ENCODE results near the gene NCK2. TPM values are rescaled to one million over a fixed set of nuclear protein-coding genes. Genes with fewer than 3 reads are reported as not detected.

NCK2 gene
- total and polyA plus RNA-seq, 2 of the 4 experiments (the other 2 are of a cell fraction): 15.8 to 22.2 TPM

DNA sequence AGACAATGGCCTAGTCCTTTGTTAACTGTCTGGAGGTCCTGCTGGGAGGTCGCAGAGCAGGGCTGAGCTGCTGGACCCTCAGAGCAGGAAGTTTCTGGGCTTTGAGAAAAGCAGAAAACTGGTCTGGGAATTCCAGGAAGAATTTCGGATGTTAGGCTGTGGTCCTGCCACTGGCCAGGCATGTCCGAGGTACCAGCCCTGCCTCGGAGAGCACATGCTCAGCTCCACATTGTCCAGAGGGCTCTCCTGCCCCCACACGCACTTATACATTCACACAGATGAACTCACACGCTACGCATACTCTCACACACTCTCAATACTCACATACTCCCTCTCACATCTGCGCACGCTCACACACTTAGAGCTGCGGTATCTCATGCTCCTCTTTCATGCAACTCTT, 146.1 kb downstream of the NCK2 start:
- Histone ChIP-seq H3K23ac (ENCODE audit: low read depth, low read length) (no peak overlapping the region), H3K36me3 (ENCODE audit: control insufficient read depth, insufficient read depth, low read length) (peaks cover 12% of the 10 kb centered on the region), H3K79me1 (ENCODE audit: low read depth in 1 of 2, low read length in 2 of 2) (peaks cover 30 to 40% of the 10 kb centered on the region in 2 experiments), H3K18ac (ENCODE audit: low read depth, low read length) (no peak overlapping the region), H4K5ac (ENCODE audit: low read depth, low read length) (no peak overlapping the region), H2BK15ac (ENCODE audit: low read depth, low read length) (no peak overlapping the region), H2BK5ac (ENCODE audit: low read depth, low read length, poor library complexity, severe bottlenecking) (no peak overlapping the region), H3K27me3 (ENCODE audit: control insufficient read depth, insufficient read depth, low read length) (no peaks in the 10 kb centered on the region), H3K9ac (ENCODE audit: low read depth, low read length) (no peak overlapping the region), H2AK5ac (ENCODE audit: low read depth, low read length) (0 out of 2 replicates have a peak overlapping the region, but pooled peaks have one; percentile 1), H3K9me1 (ENCODE audit: insufficient read depth, low read length) (peaks cover 3% of the 10 kb centered on the region; the same call in 1 of the 2 replicates), H4K8ac (ENCODE audit: low read depth in 2 of 2, low read length in 2 of 2) (no peak overlapping the region), H2AK9ac (replicated peaks; ENCODE audit: low read depth, low read length, poor library complexity) (no peak overlapping the region), H2BK20ac (ENCODE audit: low read depth, low read length) (no peak overlapping the region), H2BK120ac (ENCODE audit: low read depth, low read length) (no peak overlapping the region), H4K20me1 (ENCODE audit: insufficient read depth, low read length) (peaks cover 6% of the 10 kb centered on the region; the same call in 1 of the 2 replicates), H3K4ac (ENCODE audit: low read depth, low read length) (no peak overlapping the region), H3K9me3 (ENCODE audit: control insufficient read depth, insufficient read depth, low read length) (peaks cover 2% of the 10 kb centered on the region; the same call in 1 of the 2 replicates), H4K91ac (ENCODE audit: insufficient read depth, low read depth, low read length) (no peak overlapping the region), H3K4me2 (ENCODE audit: low read depth, low read length) (no peak overlapping the region), H3K4me1 (ENCODE audit: control insufficient read depth, insufficient read depth, low read length) (peaks cover 8% of the 10 kb centered on the region), H3K14ac (replicated peaks; ENCODE audit: low read depth, low read length) (no peak overlapping the region), H3K4me3 (ENCODE audit: insufficient read depth, low read depth, low read length) (no peak overlapping the region), H3K56ac (ENCODE audit: extremely low read depth, insufficient read depth, low read length) (no peak overlapping the region), H3K27ac (ENCODE audit: insufficient read depth, low read length) (no peak overlapping the region), H2AFZ (replicated peaks; ENCODE audit: low read length, poor library complexity) (no peak overlapping the region)
- BruUV-seq (replicated peaks): no TSS peak
- POLR2A ChIA-PET (ENCODE audit: unreplicated experiment): no interaction called here
- DNase-seq (no peak), ATAC-seq (ENCODE audit: low read depth) (no peak)
- dilution Hi-C loops (cut with HindIII; ENCODE audit: low sequenced_read_pairs, unreplicated experiment): no loop called here
- WGBS, 2 experiments (ENCODE audit: extremely low coverage in 2 of 2, insufficient read length in 1 of 2): 99% methylated on average over 7 of the region's 10 CpGs; no CpG with 5 or more reads in 1 of the 2 experiments
- intact Hi-C loops (cut with micrococcal nuclease): no loop called here
- in situ Hi-C loops (cut with MboI; ENCODE audit: low sequenced_read_pairs): no loop called here
- CTCF ChIA-PET: no interaction called here
- TF ChIP-seq CEBPB (IDR thresholded peaks at IDR 0.05; ENCODE audit: low read depth, low read length): no peak
- no peak for TF ChIP-seq FOS (IDR thresholded peaks at IDR 0.05; ENCODE audit: low read depth, low read length)

Data from IMR-90 (cell line).